ENCODE results near the gene PDGFRA.

Gene PDGFRA

GRCh38 chr4:54255881-54256280 is 26.8 kb downstream of the PDGFRA start:
- DNase-seq (ENCODE audit: low spot score): no peak

GRCh38 chr4:54256491-54257486 is 27.7 kb downstream of the PDGFRA start:
- no peak for DNase-seq (ENCODE audit: low spot score)

GRCh38 chr4:54265366-54265765 is 36.3 kb downstream of the PDGFRA start:
- DNase-seq (ENCODE audit: low spot score): no peak

- DNase-seq (ENCODE audit: low spot score): no peak
These were observed 39.1 kb downstream of the PDGFRA start for GRCh38 chr4:54268151-54268550.

- no peak for DNase-seq (ENCODE audit: low spot score)
These were observed 42.4 kb downstream of the PDGFRA start for GRCh38 chr4:54271464-54271863.

GRCh38 chr4:54272051-54272450 is 43.0 kb downstream of the PDGFRA start:
- no peak for DNase-seq (ENCODE audit: low spot score)

GRCh38 chr4:54274264-54274663 is 45.2 kb downstream of the PDGFRA start:
- DNase-seq (ENCODE audit: low spot score): no peak

- DNase-seq (ENCODE audit: low spot score): no peak
These were observed 45.9 kb downstream of the PDGFRA start for GRCh38 chr4:54274795-54275665.

- DNase-seq (ENCODE audit: low spot score): no peak
These were observed 47.7 kb downstream of the PDGFRA start for GRCh38 chr4:54276641-54277430.

GRCh38 chr4:54277691-54278090 is 48.6 kb downstream of the PDGFRA start:
- DNase-seq (ENCODE audit: low spot score): no peak

GRCh38 chr4:54278216-54278615 is 49.1 kb downstream of the PDGFRA start:
- no peak for DNase-seq (ENCODE audit: low spot score)

- no peak for DNase-seq (ENCODE audit: low spot score)
These were observed 52.1 kb downstream of the PDGFRA start for GRCh38 chr4:54281054-54281766.

- DNase-seq (ENCODE audit: low spot score): no peak
These were observed 53.7 kb downstream of the PDGFRA start for GRCh38 chr4:54282837-54283236.

GRCh38 chr4:54289316-54289715 is 60.2 kb downstream of the PDGFRA start:
- DNase-seq (ENCODE audit: low spot score): no peak

- DNase-seq (ENCODE audit: low spot score): no peak
These were observed 61.9 kb downstream of the PDGFRA start for GRCh38 chr4:54290980-54291379.

- peak; percentile 75 for DNase-seq (ENCODE audit: low spot score)
These were observed 67.6 kb downstream of the PDGFRA start for GRCh38 chr4:54296548-54297203.

GRCh38 chr4:54308110-54308509 is 79.0 kb downstream of the PDGFRA start:
- no peak for DNase-seq (ENCODE audit: low spot score)

- DNase-seq (ENCODE audit: low spot score): peak; percentile 13
These were observed 86.8 kb downstream of the PDGFRA start for GRCh38 chr4:54315561-54316538.

- no peak for DNase-seq (ENCODE audit: low spot score)
These were observed 88.6 kb downstream of the PDGFRA start for GRCh38 chr4:54317690-54318089.

Measured in putamen (tissue), 1 donor.